H9 (cell line): ENCODE data around the gene ING2. TPM values are rescaled to one million over a fixed set of nuclear protein-coding genes. Genes with fewer than 3 reads are reported as not detected.

Experiments used
- DNase-seq: peaks from one replicate; pipeline ENCODE4 v3.0.0-alpha.2; 2017
- H2AFZ ChIP-seq: one replicate; pipeline ENCODE4 v1.6.1; 2013; ENCODE audit warnings: mild to moderate bottlenecking, low read length, control low read depth, moderate library complexity
- H2AK5ac ChIP-seq: 2 replicates; pipeline ENCODE4 v1.6.1; 2013; ENCODE audit warnings: low read length, control low read depth, mixed read lengths; ENCODE audit not compliant: insufficient read length
- H2BK120ac ChIP-seq: one replicate; pipeline ENCODE4 v1.6.1; 2013; ENCODE audit warnings: low read depth, mild to moderate bottlenecking, low read length, control low read depth, inconsistent platforms; ENCODE audit not compliant: poor library complexity, severe bottlenecking
- H2BK12ac ChIP-seq: 2 replicates; pipeline ENCODE4 v1.6.1; 2013; ENCODE audit warnings: low read length, control low read depth, mixed read lengths, low read depth; ENCODE audit not compliant: insufficient read length
- H2BK15ac ChIP-seq: 2 replicates; pipeline ENCODE4 v1.6.1; 2013; ENCODE audit warnings: low read depth, low read length, control low read depth
- H2BK20ac ChIP-seq: one replicate; pipeline ENCODE4 v1.6.1; 2013; ENCODE audit warnings: low read depth, mild to moderate bottlenecking, low read length, control low read depth, inconsistent platforms; ENCODE audit not compliant: poor library complexity, severe bottlenecking
- H2BK5ac ChIP-seq: 2 replicates; pipeline ENCODE4 v1.6.1; 2013; ENCODE audit warnings: low read length, control low read depth, mixed read lengths; ENCODE audit not compliant: insufficient read length
- H3K14ac ChIP-seq: 2 replicates; pipeline ENCODE4 v1.6.1; 2013; ENCODE audit warnings: low read length, control low read depth; ENCODE audit not compliant: insufficient read depth
- H3K18ac ChIP-seq: 2 replicates; pipeline ENCODE4 v1.6.1; 2013; ENCODE audit warnings: low read depth, mild to moderate bottlenecking, mixed read lengths, low read length, control low read depth; ENCODE audit not compliant: insufficient read length
- H3K23ac ChIP-seq: 2 replicates; pipeline ENCODE4 v1.6.1; 2013; ENCODE audit warnings: low read length, control low read depth, mixed read lengths, low read depth; ENCODE audit not compliant: insufficient read length
- H3K23me2 ChIP-seq: 2 replicates; pipeline ENCODE4 v1.6.1; 2013; ENCODE audit warnings: low read depth, mild to moderate bottlenecking, mixed read lengths, low read length, control low read depth; ENCODE audit not compliant: insufficient read length, poor library complexity, severe bottlenecking
- H3K27ac ChIP-seq: 2 replicates; pipeline ENCODE4 v1.5.1; 2013; ENCODE audit warnings: low read length, control low read depth, mixed read lengths, low read depth; ENCODE audit not compliant: insufficient read length
- H3K27me3 ChIP-seq: 2 replicates; pipeline ENCODE4 v1.6.1; 2013; ENCODE audit warnings: low read length, control low read depth, inconsistent platforms; ENCODE audit not compliant: insufficient read depth
- H3K4ac ChIP-seq: 2 replicates; pipeline ENCODE4 v1.6.1; 2013; ENCODE audit warnings: low read depth, mild to moderate bottlenecking, control low read depth, inconsistent platforms, low read length, moderate library complexity
- H3K4me1 ChIP-seq: 2 replicates; pipeline ENCODE4 v1.6.1; 2013; ENCODE audit warnings: low read length, control low read depth, inconsistent platforms; ENCODE audit not compliant: insufficient read depth
- H3K4me2 ChIP-seq: 2 replicates; pipeline ENCODE4 v1.6.1; 2013; ENCODE audit warnings: low read length, control low read depth, mixed read lengths; ENCODE audit not compliant: insufficient read length, insufficient read depth
- H3K56ac ChIP-seq: 2 replicates; pipeline ENCODE4 v1.6.1; 2013; ENCODE audit warnings: low read depth, mild to moderate bottlenecking, mixed read lengths, low read length, control low read depth; ENCODE audit not compliant: insufficient read length
- H3K79me1 ChIP-seq: 2 replicates; pipeline ENCODE4 v1.6.1; 2013; ENCODE audit warnings: low read depth, mild to moderate bottlenecking, moderate library complexity, low read length, control low read depth, inconsistent platforms; ENCODE audit not compliant: insufficient read depth, poor library complexity, severe bottlenecking
- H3K79me2 ChIP-seq: 2 replicates; pipeline ENCODE4 v1.6.1; 2013; ENCODE audit warnings: low read length, control low read depth, inconsistent platforms; ENCODE audit not compliant: insufficient read depth
- H3K9ac ChIP-seq: 2 replicates; pipeline ENCODE4 v1.6.1; 2013; ENCODE audit warnings: low read length, control low read depth, mixed read lengths; ENCODE audit not compliant: insufficient read length; ENCODE audit errors: extremely low read depth
- H3K9me3 ChIP-seq: one replicate; pipeline ENCODE4 v1.6.1; 2013; ENCODE audit warnings: low read depth, low read length, inconsistent platforms; ENCODE audit not compliant: control insufficient read depth
- H3T11ph ChIP-seq: one replicate; pipeline ENCODE4 v1.6.1; 2013; ENCODE audit warnings: mild to moderate bottlenecking, low read length, control low read depth, inconsistent platforms
- H4K20me1 ChIP-seq: one replicate; pipeline ENCODE4 v1.6.1; 2013; ENCODE audit not compliant: control insufficient read depth, insufficient read length, insufficient read depth
- H4K5ac ChIP-seq: 2 replicates; pipeline ENCODE4 v1.6.1; 2013; ENCODE audit warnings: low read depth, mild to moderate bottlenecking, mixed read lengths, low read length, control low read depth; ENCODE audit not compliant: insufficient read length
- H4K8ac ChIP-seq: replicated peaks from 2 replicates; pipeline ENCODE4 v1.6.1; 2013; ENCODE audit warnings: low read length, control low read depth, mixed read lengths, low read depth; ENCODE audit not compliant: insufficient read length
- H4K91ac ChIP-seq: 2 replicates; pipeline ENCODE4 v1.6.1; 2013; ENCODE audit warnings: low read depth, mild to moderate bottlenecking, moderate library complexity, mixed read lengths, low read length, control low read depth; ENCODE audit not compliant: insufficient read length
- H3K27ac Mint-ChIP-seq, 3 experiments: 2 replicates in 2 of 3; 3 replicates in 1 of 3; pipeline ENCODE4 v1.8.0; 2020 to 2021; ENCODE audit warnings: mixed read lengths in 3 of 3, mild to moderate bottlenecking in 1 of 3, moderate library complexity in 1 of 3
- H3K27me3 Mint-ChIP-seq: 2 replicates; pipeline ENCODE4 v1.8.0; 2021; ENCODE audit warnings: low read depth, mild to moderate bottlenecking, moderate library complexity, mixed read lengths
- H3K36me3 Mint-ChIP-seq, 3 experiments: 2 replicates in 2 of 3; 3 replicates in 1 of 3; pipeline ENCODE4 v1.8.0; 2020 to 2021; ENCODE audit warnings: low read depth in 3 of 3, mixed read lengths in 3 of 3; ENCODE audit not compliant: insufficient read depth in 1 of 3
- H3K4me1 Mint-ChIP-seq, 2 experiments: 2 replicates each; pipeline ENCODE4 v1.8.0; 2020; ENCODE audit warnings: mixed read lengths in 2 of 2
- H3K4me3 Mint-ChIP-seq, 2 experiments: 2 replicates in 1 of 2; 3 replicates in 1 of 2; pipeline ENCODE4 v1.8.0; 2020 to 2021; ENCODE audit warnings: mild to moderate bottlenecking in 2 of 2, mixed read lengths in 2 of 2, moderate library complexity in 1 of 2
- H3K9me3 Mint-ChIP-seq, 2 experiments: 2 replicates in 1 of 2; 3 replicates in 1 of 2; pipeline ENCODE4 v1.8.0; 2020; ENCODE audit warnings: mild to moderate bottlenecking in 2 of 2, mixed read lengths in 2 of 2, moderate library complexity in 1 of 2
- WGBS: extraction: QIAGEN DNeasy Blood & Tissue Kit; methylation state at CpG from one replicate; pipeline ENCODE4 v1.1.7; 2013; ENCODE audit warnings: missing lambda C conversion rate, low lambda C conversion rate, mixed read lengths; ENCODE audit not compliant: insufficient read length; ENCODE audit errors: extremely low coverage; 5-methylcytosine and 5-hydroxymethylcytosine counted together
- total RNA-seq: library from RNA; stranded (reverse); gene quantifications from 2 replicates; pipeline ENCODE4 v1.2.1, GENCODE V29; 2021
- TF ChIP-seq, protein P1 (sequence below): fragments of 200-600 bp; sonication (generic); conservative IDR thresholded peaks from 3 replicates; pipeline ENCODE4 v1.8.0; 2021; ENCODE audit warnings: antibody characterized with exemption, mild to moderate bottlenecking

The ING2 gene
- total RNA-seq, 1 experiment from 2014 or later: 18.6 TPM

DNA sequence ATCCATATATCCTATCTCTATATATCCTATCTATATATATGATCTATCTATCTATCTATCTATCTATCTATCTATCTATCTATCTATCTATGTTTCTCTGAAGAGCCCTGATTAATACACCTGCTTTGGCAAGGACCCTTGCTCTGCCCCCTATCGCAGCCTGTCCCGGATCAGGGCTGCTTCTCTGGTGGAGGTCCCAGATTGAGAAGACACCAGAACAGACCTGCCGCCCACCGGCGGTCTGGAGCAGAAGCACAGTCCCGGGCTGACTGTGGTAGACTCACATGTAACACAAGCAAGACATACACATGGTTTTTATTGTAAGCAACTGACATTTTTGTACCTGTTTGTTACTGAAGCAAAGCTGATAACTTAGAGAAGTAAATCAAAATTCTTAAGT lies 52.8 kb downstream of the ING2 start:
- Mint-ChIP-seq H3K27ac (no peak overlapping the region), H3K27me3 (no peaks in the 10 kb centered on the region), H3K36me3 (peaks cover 0 to 4% (median 1%) of the 10 kb centered on the region in 3 experiments; a peak in 4 of 7 replicates), H3K4me3 (no peak overlapping the region), H3K4me1 (peaks cover 10 to 13% of the 10 kb centered on the region in 2 experiments), H3K9me3 (peaks cover 3 to 10% of the 10 kb centered on the region in 2 experiments)
- DNase-seq: no peak
- Histone ChIP-seq H4K91ac (no peak overlapping the region), H2AFZ (no peak overlapping the region), H2AK5ac (no peak overlapping the region), H3K9me3 (no peaks in the 10 kb centered on the region), H3K4me1 (no peaks in the 10 kb centered on the region; the same call in 1 of the 2 replicates), H4K5ac (no peak overlapping the region), H3K27me3 (no peaks in the 10 kb centered on the region), H2BK20ac (no peak overlapping the region), H3K27ac (no peak overlapping the region), H3T11ph (no peak overlapping the region), H3K14ac (no peak overlapping the region), H4K20me1 (no peaks in the 10 kb centered on the region), H2BK120ac (no peak overlapping the region), H3K56ac (no peak overlapping the region), H2BK12ac (no peak overlapping the region), H3K18ac (no peak overlapping the region), H3K4ac (no peak overlapping the region), H3K9ac (no peak overlapping the region), H4K8ac (no peak overlapping the region), H3K79me2 (no peaks in the 10 kb centered on the region), H3K23ac (no peak overlapping the region), H3K4me2 (no peak overlapping the region), H2BK15ac (no peak overlapping the region), H2BK5ac (no peak overlapping the region), H3K23me2 (peaks cover 3% of the 10 kb centered on the region), H3K79me1 (no peaks in the 10 kb centered on the region)
- TF ChIP-seq, protein P1, sequence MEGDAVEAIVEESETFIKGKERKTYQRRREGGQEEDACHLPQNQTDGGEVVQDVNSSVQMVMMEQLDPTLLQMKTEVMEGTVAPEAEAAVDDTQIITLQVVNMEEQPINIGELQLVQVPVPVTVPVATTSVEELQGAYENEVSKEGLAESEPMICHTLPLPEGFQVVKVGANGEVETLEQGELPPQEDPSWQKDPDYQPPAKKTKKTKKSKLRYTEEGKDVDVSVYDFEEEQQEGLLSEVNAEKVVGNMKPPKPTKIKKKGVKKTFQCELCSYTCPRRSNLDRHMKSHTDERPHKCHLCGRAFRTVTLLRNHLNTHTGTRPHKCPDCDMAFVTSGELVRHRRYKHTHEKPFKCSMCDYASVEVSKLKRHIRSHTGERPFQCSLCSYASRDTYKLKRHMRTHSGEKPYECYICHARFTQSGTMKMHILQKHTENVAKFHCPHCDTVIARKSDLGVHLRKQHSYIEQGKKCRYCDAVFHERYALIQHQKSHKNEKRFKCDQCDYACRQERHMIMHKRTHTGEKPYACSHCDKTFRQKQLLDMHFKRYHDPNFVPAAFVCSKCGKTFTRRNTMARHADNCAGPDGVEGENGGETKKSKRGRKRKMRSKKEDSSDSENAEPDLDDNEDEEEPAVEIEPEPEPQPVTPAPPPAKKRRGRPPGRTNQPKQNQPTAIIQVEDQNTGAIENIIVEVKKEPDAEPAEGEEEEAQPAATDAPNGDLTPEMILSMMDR: no peak
- WGBS: no CpG with 5 or more reads among the region's 6 CpGs
